NB4 (cell line): Measurements from ENCODE around the gene DPYSL4.

Experiments used
- CTCF ChIP-seq: IDR thresholded peaks from one replicate; pipeline ENCODE4 v1.5.1; 2012; ENCODE audit warnings: low read depth, low read length
- POLR2A ChIP-seq: IDR thresholded peaks from 2 replicates; pipeline ENCODE4 v1.6.1; 2011; ENCODE audit warnings: mild to moderate bottlenecking; ENCODE audit not compliant: insufficient read length; ENCODE audit errors: extremely low read depth

GRCh38 chr10:132207536-132208461, 21.1 kb downstream of the DPYSL4 start:
- TF ChIP-seq CTCF (no peak), POLR2A (no peak)
